Activated CD4-positive, alpha-beta T cell treated with anti-CD3 and anti-CD28 coated beads, Interleukin-2, amount 50 U/mL, for 24 hours (primary cell): ENCODE measurements around the gene RBPJ.
"Not testable (repeated sequence)": the region's sequence is repeated elsewhere in the genome, so short reads cannot be mapped to it uniquely, and the experiment has no call there.

Experiments used
- DNase-seq, 2 donors: peaks; one replicate each; pipeline ENCODE4 v3.0.0-alpha.2; 2020; ENCODE audit warnings: low read depth in 1 of 2, low spot score in 1 of 2

Gene RBPJ

DNA sequence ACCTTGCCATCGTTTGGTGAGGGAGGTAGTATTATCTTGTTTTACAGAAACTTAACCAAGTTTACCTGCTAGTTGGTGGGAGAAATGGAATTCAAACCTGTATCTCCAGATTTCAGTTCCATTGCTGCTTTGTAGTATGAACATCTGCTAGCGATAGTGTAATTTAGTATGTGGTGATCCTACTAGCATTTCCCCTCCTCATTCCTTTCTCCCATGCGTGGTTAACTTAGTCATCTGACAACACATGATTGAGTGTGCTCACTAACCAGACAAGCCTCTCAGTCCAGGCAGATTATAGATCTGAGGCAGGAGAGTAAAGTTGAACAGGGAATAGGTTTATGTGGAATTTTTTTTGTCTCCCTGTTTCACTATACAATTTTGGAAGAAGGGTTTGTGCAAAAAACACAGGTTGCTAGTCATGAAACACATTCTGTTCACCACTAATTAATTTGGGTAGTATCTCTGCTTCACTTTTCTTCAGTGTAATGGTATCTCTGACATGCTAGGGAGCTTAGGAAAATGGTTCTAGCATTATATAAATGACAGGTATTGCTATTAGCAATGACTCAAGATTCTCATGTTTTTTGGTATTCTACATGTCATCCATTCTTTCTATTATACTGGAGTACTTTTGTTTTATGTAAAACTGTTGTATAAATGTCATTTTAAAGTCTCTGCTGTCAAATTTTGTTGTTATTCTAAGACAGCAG is 21.7 kb downstream of the RBPJ start:
- DNase-seq = no peak

DNA sequence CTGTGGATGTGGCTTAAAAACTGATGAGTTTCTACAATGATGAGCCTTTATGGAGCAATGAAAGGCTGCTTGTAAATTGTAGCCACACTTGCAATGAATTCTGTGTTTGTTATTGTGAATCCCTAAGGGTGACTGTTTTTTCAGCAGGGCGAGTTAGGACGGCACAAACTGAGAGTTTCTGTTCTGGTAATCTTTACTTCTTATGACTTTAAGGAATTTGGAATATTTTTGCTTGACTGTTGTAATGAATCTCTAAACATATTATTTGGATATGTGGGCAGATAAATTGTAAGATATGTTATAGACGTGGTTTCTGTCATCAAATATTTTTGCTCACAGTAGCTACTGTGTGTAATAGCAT is 22.2 kb downstream of the RBPJ start:
- DNase-seq = no peak

DNA sequence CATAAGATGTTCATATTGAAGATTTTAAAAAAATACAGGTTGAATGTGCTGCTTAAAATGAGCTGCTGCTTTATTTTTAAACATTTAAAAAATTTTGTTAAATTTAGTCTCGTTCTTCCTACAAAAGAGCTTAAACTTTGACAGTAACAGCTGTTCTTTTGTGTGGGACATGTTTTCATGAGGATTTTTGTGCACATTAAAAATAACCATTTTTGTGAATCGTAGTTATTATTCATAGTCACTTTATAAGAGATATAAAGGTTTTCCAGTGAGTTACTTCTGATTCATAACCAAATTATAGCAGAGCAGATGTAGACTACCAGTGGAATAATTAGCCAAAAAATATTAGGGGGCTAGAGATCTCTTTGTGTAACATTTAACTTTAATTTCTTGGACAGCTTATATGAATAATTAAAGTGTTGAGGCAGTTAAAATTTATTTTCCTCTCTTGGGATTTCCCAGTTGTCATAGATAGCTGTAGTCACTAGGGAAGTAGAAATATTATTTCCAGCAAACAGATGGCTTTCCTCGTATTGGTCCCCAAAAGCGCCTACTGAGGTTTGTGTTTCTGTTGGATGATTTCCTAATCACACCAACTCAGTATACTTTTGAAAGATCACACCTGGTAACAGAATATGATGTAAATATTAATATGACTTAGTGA is 24.2 kb downstream of the RBPJ start:
- DNase-seq = no peak

DNA sequence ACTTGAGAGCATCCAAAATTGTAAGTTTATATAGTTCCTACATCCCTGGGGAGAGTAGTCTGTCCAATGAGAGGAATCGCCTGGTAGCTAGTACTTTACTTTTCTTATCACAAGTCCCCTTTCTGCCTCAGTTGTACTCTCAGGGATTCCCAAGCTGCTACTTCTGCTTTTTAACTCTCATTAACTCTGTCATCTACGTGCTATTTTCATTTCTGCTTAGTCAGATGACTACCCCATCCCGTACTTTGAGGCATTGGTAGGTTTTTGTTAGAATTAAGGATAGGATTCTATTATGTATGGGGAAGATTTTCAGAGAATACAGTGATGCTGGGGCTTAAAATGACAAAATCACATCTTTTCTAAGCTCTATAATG is 24.7 kb downstream of the RBPJ start:
- no peak for DNase-seq

DNA sequence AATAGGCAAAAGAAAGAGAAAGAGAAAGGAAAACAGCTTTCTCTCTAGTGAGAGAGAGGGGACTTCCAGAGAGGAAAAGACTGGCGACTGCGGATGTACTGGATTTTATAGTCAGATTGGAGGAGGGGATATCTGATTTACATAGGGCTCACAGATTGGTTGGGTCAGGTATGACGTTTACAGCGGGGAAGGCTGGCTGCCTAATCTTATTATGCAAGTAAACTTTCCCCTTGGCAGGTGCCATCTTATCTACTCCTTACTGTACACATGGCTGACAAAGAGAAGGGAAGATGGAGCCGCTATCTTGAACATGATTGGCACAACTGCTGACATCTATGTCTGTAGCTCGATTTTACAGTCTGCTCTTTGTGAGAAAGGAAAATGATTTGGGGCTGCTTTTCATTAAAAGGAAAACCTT is 25.4 kb downstream of the RBPJ start:
- no peak for DNase-seq

DNA sequence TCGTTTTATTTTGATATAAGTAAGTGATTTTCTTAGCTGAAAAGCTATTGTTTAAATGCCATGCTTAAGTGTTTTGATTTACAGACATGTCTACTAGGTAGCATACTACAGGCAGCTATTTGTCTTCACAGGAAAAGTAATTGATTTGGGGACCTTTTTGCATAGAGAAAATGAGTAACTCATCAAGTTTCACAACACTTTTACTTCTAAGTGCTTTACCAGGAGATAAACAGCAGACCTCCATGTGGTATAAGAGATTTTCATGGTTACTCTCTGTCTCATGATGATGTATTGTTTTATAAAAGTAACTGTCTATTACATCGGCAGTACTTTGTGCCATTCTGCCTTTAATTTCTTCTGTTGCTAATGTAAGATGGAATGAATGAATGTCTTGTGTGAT is 28.7 kb downstream of the RBPJ start:
- no peak for DNase-seq

DNA sequence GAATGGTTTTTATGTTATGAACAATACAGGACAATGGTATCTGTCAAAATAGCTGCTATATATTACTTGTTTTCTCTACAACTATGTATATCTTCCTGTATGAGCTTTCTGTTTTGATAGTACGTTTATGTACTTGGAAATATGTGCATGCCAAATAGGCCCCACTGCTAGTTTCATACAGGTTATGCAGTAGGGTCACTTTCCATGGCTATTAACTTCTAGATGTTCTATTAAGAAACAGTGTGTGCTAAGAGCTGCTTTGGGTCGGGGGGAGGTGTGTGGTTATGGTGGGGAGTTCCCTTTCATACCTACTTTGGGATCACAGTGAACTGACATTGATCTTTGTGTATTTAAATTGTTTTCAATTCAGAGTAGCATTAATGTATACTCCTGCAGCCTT is 30.9 kb downstream of the RBPJ start:
- no peak for DNase-seq

DNA sequence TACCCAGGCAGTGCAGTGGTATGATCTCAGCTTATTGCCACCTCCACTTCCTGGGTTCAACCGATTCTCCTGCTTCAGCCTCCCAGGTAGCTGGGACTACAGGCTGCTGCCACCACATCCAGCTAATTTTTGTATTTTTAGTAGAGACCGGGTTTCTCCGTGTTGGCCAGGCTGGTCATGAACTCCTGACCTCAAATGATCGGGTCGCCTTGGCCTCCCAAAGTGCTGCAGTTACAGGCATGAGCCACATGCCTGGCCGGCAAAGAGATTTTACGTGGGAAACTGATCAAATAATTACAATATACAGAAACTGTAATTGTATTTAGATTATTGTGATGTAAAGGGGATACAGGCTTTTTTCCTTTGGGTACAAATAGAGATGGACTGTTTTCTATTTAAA is 33.7 kb downstream of the RBPJ start:
- no peak for DNase-seq

DNA sequence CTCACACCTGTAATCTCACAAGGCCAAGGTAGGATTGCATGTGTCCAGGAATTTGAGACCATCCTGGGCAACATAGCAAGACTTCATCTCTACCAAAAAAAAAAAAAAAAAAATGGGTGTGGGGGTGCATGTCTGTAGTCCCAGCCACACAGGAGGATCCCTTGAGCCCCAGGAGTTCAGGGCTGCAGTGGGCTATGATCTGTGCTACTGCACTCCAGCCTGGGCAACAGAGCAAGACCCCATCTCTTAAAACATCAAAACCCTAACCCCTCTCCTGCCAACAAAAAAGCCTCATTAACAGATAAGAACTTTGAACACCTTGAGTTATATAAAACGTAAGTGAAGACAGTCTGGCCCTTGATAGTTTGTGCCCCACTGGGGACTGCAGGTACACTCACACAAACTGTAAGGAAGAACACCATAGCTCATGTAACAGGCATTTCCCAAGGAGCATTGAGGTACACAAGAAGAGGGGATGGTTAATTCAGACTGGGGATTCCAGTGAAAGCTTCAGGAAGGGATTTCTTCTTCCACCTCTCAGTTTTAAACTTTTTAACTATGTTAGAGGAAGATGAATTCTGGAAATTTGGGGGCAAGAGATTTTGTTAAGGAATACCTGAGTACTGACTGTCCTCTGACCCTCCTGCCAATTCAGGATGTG is 34.7 kb downstream of the RBPJ start:
- DNase-seq = no peak

DNA sequence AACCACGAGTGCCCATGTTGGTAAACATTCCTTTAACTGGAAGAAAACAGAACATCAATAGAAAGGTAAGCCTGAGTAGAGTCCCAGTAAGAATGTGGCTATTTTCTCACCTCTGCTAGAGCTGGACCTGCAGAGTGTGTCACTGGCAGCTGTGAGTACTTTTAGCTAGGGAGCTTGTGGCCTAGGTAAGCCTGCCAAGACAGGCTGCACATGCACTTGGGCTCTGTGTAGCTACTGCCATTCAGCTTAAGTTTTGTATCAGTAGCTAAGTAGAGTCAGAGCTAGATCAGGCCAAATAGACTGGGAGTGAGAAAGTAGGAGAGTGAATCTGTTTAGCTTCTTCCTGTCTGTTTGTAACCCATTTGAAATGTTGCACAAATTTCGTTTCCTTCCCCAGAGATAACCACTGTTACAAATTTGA is 35.3 kb downstream of the RBPJ start:
- no peak for DNase-seq

DNA sequence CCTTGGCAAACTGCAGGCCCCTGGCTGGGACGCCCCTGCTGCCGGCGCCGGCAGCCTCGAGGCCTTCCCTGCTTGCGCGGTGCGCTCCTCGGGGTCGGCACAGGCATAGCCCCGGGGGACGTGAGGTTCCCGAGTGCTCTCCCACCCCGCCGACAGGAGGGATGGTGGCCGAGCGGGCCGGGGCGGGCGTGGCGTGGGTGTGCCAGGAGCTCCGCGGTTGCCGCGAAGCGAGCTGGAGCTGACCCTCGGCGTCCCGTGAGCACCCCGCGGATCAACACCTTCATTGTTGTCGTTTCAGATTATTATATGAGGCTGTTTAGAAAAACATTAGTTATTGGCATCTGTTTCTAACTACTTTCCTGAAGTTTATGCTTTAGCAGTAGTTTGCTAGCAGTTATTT is 38.7 kb downstream of the RBPJ start:
- not testable (repeated sequence) for DNase-seq

DNA sequence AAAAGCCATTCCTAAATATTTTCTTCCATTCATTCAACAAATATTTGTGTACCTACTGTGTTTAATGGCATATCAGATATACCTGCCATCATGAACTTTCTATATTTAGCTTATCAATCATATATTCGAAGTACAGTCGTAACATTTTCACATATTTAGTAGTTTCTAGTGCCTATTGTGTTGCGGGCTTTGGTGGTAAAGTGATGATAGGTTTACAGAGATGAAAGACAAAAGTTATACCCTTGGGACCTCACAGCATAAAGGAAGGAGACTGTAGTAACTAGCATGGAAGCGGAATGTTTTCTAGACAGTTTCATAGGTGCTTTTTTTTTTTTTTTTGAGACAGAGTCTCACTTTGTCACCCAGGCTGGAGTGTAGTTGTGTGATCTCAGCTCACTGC is 39.5 kb downstream of the RBPJ start:
- DNase-seq = no peak

DNA sequence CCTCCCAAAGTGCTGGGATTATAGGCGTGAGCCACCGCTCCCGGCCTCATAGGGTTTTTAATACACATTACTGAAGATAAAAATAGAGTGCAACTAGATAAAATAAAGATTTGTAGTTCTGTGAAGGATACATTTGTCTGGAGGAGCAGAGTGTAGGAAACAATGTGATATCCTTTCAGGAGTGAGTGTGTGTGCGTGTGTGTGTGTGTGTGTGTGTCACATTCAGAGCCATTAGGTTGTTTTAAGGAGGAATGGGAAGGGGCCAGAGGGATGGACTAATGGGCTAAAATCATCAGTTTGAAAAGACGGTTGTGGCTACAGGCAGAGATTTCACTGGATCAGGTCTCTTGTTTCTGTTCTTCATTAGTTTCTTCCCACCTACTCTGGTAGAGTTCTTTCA is 40.0 kb downstream of the RBPJ start:
- no peak for DNase-seq

DNA sequence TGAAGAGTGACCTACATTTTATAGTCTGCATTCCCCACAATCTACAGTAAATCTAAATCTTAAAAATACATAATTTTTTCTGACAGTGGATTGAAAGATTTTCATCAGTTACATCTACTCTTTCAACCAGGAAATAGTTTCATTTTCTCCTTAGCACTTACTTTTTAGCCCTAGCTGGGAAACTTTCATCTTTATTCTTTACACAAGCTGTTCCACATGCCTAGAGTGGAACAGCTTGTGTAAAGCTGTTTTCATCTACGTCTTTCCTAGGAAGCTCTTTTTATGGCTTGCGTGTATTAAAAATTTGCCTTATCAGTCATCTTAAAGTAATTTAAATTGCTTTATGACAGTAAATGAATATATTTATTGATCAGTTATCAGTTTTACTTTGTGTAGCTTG is 40.5 kb downstream of the RBPJ start:
- DNase-seq = no peak

DNA sequence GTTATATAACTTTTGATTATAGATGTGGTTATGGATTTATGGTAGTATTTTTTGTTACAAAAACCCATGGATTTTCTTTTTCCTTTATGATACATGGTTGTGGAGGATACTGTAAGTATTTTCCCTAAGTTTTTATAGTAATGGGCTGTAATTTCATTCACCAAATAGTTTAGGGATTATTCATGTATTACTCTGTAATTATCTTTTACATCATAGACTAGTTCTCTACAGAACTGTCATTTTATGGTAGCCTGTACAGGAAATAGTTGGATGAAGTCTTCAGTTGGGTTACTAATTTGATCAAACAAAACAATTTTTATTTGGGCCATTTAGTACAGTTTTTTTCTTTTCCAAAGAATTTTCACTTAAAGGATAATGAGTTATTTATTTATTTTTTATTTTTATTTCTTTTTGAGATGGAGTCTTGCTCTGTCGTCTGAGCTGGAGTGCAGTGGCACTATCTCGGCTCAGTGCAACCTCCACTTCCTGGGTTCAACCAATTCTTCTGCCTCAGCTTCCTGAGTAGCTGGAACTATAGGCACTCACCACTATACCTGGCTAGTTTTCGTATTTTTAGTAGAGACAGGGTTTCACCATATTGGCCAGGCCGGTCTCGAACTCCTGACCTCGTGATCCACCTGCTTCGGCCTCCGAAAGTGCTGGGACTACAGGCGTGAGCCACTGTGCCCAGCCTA is 42.1 kb downstream of the RBPJ start:
- no peak for DNase-seq

DNA sequence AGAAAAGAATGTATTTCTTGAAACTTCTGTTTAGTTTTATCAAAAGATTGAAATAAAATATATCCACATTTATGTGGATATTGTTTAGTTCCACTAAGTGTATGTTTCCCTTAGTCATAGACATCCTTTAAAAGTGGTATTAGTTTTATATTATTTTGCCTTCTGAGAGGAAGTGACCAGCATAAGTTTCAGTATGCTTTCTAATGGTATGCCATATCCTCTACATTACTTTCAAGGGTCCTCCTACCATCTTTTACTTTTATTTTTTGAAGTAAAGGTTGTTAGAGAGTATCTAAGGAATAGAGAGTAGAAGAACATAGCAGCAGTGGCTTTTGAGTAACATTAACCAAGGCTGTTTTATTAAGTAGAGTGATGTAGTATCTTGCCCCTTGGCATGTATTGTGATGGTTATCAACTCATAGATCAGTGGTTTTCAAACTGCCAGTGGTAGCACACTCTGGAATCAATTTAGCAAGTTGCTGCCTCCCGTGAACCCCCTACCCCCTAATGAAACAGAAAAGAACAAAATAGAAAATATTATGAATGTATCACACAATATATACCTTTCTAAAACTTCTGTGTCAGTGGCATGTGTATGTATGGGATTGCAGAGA is 44.8 kb downstream of the RBPJ start:
- DNase-seq = no peak

DNA sequence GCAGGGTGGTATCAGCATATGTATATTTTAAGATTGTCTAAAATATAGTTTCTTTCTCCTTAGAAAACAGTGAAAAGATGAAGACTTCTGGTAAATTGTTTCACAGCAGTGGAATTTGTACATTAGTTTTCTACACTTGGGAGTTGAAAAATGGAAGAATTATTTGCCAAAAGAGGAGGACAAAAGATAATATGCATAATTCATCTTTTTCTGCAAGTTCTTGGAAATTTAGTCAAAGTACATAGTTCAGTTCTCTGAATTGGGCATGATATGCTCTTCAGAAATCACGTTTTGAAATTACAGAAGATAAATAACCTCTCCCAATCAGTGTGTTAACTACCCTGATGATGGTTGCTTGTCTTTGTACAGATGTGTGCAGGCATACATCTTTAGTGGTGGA is 47.0 kb downstream of the RBPJ start:
- no peak for DNase-seq

DNA sequence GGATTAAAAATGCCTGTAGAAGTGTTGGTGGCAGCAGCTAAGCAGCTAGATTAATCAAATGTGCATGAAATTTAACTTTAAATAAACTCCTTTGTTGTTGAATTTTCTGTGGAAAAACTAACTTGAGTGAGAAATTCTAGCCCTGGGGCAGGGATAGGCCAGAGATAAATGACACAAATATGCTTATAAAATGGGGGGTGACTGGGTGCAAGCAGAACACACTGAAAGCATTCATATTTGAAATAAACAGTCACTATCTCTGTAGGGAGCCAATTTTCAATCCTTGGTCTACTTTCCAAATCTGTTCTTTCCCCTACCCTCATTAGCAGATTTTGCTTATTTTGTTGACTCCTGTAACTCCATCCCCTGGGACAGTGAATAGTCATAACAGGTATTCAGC is 47.9 kb downstream of the RBPJ start:
- no peak for DNase-seq

DNA sequence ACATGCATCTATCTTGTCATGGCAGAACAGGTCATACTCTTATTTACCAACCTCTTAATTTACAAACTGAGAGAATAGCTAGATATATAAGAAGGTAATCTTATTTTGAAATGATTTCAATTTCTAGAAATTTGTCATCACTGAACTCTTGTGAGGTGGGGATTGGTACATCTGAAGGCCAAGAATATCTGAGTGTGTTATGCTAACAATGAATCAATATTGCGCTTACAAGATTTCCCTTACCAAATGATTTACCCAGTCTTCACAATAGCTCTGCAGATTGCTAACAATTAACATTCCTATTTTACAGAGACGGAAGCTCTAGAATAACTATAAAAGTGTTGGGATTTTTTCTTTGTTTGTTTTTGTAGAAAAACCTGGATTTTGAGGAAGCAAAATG is 48.3 kb downstream of the RBPJ start:
- no peak for DNase-seq

DNA sequence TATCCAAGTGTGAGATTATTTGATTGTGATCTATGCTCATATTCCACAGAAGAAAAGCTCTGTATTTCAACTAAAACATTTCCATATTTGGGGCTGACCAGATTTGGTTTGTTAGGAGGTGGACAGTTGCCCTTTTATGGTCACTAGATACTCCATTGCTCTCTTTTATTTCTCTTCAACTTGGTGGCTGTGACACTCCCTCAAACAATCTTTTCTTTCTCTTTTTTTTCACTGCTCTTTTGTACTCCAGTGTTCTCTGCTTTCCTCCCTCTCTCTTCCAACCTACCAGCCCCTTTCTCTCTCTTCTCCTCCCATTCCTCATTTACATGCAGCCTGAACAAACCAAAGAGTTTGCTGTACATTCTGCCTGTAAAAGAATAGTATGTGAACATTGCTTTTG is 48.8 kb downstream of the RBPJ start:
- DNase-seq = no peak

DNA sequence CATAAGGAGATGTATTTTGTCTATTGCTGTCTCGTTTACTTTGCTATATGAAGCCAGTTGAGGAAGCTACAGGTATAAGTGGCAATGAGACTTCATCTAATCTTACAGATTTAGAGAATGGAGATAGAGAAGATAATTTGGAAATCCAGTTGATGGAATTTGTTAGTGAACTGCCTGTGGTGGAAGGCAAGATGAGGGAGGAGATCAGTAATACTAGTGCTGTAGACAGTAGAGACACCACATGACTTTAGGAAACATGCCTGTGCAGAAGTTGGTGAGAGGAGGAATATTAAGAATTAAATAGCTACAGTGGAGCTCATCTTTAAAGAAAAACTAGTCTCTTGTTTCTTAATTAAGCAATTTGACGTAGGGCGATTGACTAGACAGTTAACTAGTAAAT is 51.3 kb downstream of the RBPJ start:
- no peak for DNase-seq
